Natural killer cell (primary cell): Measurements from ENCODE around the gene KRT16. TPM values are rescaled to one million over a fixed set of nuclear protein-coding genes. Genes with fewer than 3 reads are reported as not detected.
A peak's percentile ranks its signal among the peaks of the same experiment; 100 is the strongest.

ENCODE experiments used
- ATAC-seq, 3 donors: fragments of 150-1000 bp in 2 of 3; fragments of 200-7000 bp in 1 of 3; cut with Tn5 transposase; 1 replicate in 1 of 3; 2 replicates in 2 of 3; pipeline ENCODE4 v1.10.0; 2021; ENCODE audit warnings: mild to moderate bottlenecking in 2 of 3, moderate library complexity in 2 of 3
- DNase-seq, 2 donors: peaks; one replicate each; pipeline versions ENCODE4 v3.0.0 to v3.0.0-alpha.2; 2013 to 2021; ENCODE audit warnings: mixed read lengths in 1 of 2
- H3K27ac ChIP-seq: one replicate; pipeline ENCODE4 v1.5.1; 2013; ENCODE audit warnings: mild to moderate bottlenecking, low read length
- H3K27me3 ChIP-seq: one replicate; pipeline ENCODE4 v1.6.1; 2013; ENCODE audit warnings: low read length; ENCODE audit not compliant: control insufficient read depth, insufficient read depth
- H3K36me3 ChIP-seq: one replicate; pipeline ENCODE4 v1.6.1; 2013; ENCODE audit warnings: low read length; ENCODE audit not compliant: control insufficient read depth, insufficient read depth
- H3K4me1 ChIP-seq: one replicate; pipeline ENCODE4 v1.6.1; 2013; ENCODE audit warnings: low read length; ENCODE audit not compliant: control insufficient read depth, insufficient read depth
- H3K4me3 ChIP-seq: one replicate; pipeline ENCODE4 v1.5.1; 2013; ENCODE audit warnings: low read length
- H3K9me3 ChIP-seq: one replicate; pipeline ENCODE4 v1.6.1; 2013; ENCODE audit warnings: low read length; ENCODE audit not compliant: control insufficient read depth, insufficient read depth
- H3K27ac Mint-ChIP-seq, 2 donors: one replicate each; pipeline ENCODE4 v1.8.0; 2022; ENCODE audit warnings: mild to moderate bottlenecking in 2 of 2, mixed read lengths in 2 of 2, moderate library complexity in 1 of 2
- H3K27me3 Mint-ChIP-seq, 2 donors: one replicate each; pipeline ENCODE4 v1.8.0; 2022; ENCODE audit warnings: low read depth in 2 of 2, mixed read lengths in 2 of 2
- H3K36me3 Mint-ChIP-seq: one replicate; pipeline ENCODE4 v1.8.0; 2022; ENCODE audit warnings: mixed read lengths
- H3K4me1 Mint-ChIP-seq, 2 donors: one replicate each; pipeline ENCODE4 v1.8.0; 2022; ENCODE audit warnings: mixed read lengths in 2 of 2
- H3K4me3 Mint-ChIP-seq: one replicate; pipeline ENCODE4 v1.8.0; 2022; ENCODE audit warnings: mild to moderate bottlenecking, moderate library complexity, mixed read lengths
- H3K9me3 Mint-ChIP-seq, 2 donors: one replicate each; pipeline ENCODE4 v1.8.0; 2022; ENCODE audit warnings: mixed read lengths in 2 of 2
- CTCF ChIP-seq: fragments of 200-600 bp; IDR thresholded peaks from one replicate; pipeline ENCODE4 v1.8.0; 2022; ENCODE audit warnings: antibody characterized with exemption
- WGBS: methylation state at CpG from one replicate; pipeline ENCODE4 v1.1.7; 2013; ENCODE audit warnings: missing lambda C conversion rate; ENCODE audit not compliant: insufficient coverage; 5-methylcytosine and 5-hydroxymethylcytosine counted together
- intact Hi-C: fragments of 100-400 bp; cut with micrococcal nuclease; formaldehyde crosslinking; loops from one replicate; pipeline ENCODE4 v1.14.2; 2022
- total RNA-seq, 4 donors: library from RNA; stranded (reverse); fragments of 120-200 nt in 1 of 4; gene quantifications; one replicate each; pipeline versions ENCODE4 v1.2.3 to v1.2.4, GENCODE V29; 2013 to 2022

The KRT16 gene
- total RNA-seq, 3 donors from 2014 or later (not counting 1 experiment from before 2014, with no cell fraction given) = not detected

- H3K27me3 ChIP-seq = no peaks in the 10 kb centered on the region
- H3K27ac Mint-ChIP-seq = no peak within 1 kb of the TSS
- peaks cover 10 to 20% of the 10 kb centered on the region in 2 donors for H3K4me1 Mint-ChIP-seq
- H3K4me1 ChIP-seq = peaks cover 8% of the 10 kb centered on the region
- no peak within 1 kb of the TSS for H3K4me3 Mint-ChIP-seq
- no peak within 1 kb of the TSS for H3K27ac ChIP-seq
- DNase-seq (no peak), ATAC-seq (no peak)
- no peak for TF ChIP-seq CTCF
- H3K36me3 Mint-ChIP-seq = no peaks in the 10 kb centered on the region
- H3K4me3 ChIP-seq = no peak within 1 kb of the TSS
- H3K9me3 Mint-ChIP-seq = peaks cover 0 to 6% of the 10 kb centered on the region in 2 donors
- WGBS = 63% methylated on average over 24 of the region's 24 CpGs
- peaks cover 16 to 25% of the 10 kb centered on the region in 2 donors for H3K27me3 Mint-ChIP-seq
- peaks cover 14% of the 10 kb centered on the region for H3K9me3 ChIP-seq
- H3K36me3 ChIP-seq = no peaks in the 10 kb centered on the region
- intact Hi-C loops = no loop called here
These were observed 40.8 kb downstream of the KRT16 start, which contains the start of gene KRT9 for GRCh38 chr17:41571561-41572434. Gene KRT9, minus strand, starts transcription at chr17:41572059. Its CDS starts 67 bp downstream, at chr17:41571992.

GRCh38 chr17:41567317-41567716 lies 45.2 kb downstream of the KRT16 start:
- H3K27ac ChIP-seq = peak overlapping the region; percentile 58
- Mint-ChIP-seq H3K27me3 (peaks cover 13 to 33% of the 10 kb centered on the region in 2 donors), H3K36me3 (no peaks in the 10 kb centered on the region), H3K9me3 (peaks cover 0 to 6% of the 10 kb centered on the region in 2 donors), H3K27ac (peak overlapping the region; percentile 76 to 84), H3K4me3 (no peak overlapping the region), H3K4me1 (peaks cover 12 to 22% of the 10 kb centered on the region in 2 donors)
- H3K4me3 ChIP-seq = no peak overlapping the region
- TF ChIP-seq CTCF = no peak
- H3K9me3 ChIP-seq = peaks cover 17% of the 10 kb centered on the region
- peaks cover 8% of the 10 kb centered on the region for H3K4me1 ChIP-seq
- DNase-seq (peak in 1 of 2 donors; percentile 14), ATAC-seq (peak in 1 of 3 donors; percentile 20)
- peaks cover 3% of the 10 kb centered on the region for H3K27me3 ChIP-seq
- intact Hi-C loops = no loop called here
- H3K36me3 ChIP-seq = no peaks in the 10 kb centered on the region
- 41% methylated on average over 6 of the region's 6 CpGs for WGBS

DNA sequence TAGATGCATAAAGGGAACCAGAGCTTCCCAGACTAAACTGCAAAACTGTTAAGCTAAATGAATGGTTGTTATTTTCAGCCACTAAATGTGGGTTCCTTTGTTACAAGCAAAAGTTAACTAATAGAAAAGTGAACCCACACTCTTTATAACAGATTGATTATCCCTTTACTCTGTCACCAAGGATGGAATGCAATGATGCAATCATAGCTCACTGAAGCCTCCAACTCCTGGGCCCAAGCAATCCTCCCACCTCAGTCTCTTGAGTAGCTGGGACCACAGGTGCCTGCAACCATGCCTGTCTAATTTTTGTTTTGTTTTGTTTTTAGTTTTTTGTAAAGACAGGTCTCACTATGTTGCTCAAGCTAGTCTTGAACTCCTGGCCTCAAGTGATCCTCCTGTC lies 47.2 kb downstream of the KRT16 start:
- H3K36me3 Mint-ChIP-seq = no peaks in the 10 kb centered on the region
- Histone ChIP-seq H3K36me3 (no peaks in the 10 kb centered on the region), H3K9me3 (peaks cover 17% of the 10 kb centered on the region), H3K27ac (no peak overlapping the region), H3K4me3 (no peak overlapping the region), H3K27me3 (peaks cover 3% of the 10 kb centered on the region), H3K4me1 (peaks cover 8% of the 10 kb centered on the region)
- TF ChIP-seq CTCF = no peak
- H3K4me3 Mint-ChIP-seq = no peak overlapping the region
- peaks cover 0 to 6% of the 10 kb centered on the region in 2 donors for H3K9me3 Mint-ChIP-seq
- peaks cover 12 to 22% of the 10 kb centered on the region in 2 donors for H3K4me1 Mint-ChIP-seq
- intact Hi-C loops = no loop called here
- peaks cover 8 to 39% of the 10 kb centered on the region in 2 donors for H3K27me3 Mint-ChIP-seq
- H3K27ac Mint-ChIP-seq = no peak overlapping the region
- ATAC-seq = no peak
- DNase-seq = no peak
